IMR-90 (cell line): ENCODE results near the gene ZC3H15. TPM values are rescaled to one million over a fixed set of nuclear protein-coding genes. Genes with fewer than 3 reads are reported as not detected.

Source experiments
- ATAC-seq: fragments of 200-7000 bp; cut with Tn5 transposase; 2 replicates; pipeline ENCODE4 v1.9.1; 2020; ENCODE audit warnings: low read depth, mild to moderate bottlenecking, moderate library complexity
- BruUV-seq: library from RNA; stranded (reverse); fragments of 400-500 nt; replicated peaks from 2 replicates; lab custom pipeline; 2021; lab: Mats Ljungman, UMichigan
- CTCF ChIA-PET: fragments of 300-600 bp; formaldehyde crosslinking; extraction: SDS; loops from one replicate; lab custom pipeline; 2021; ENCODE audit warnings: antibody characterized with exemption; lab: Yijun Ruan, JAX
- POLR2A ChIA-PET: fragments of 300-600 bp; sonication (Branson Sonifier 250); formaldehyde crosslinking; loops from one replicate; lab custom pipeline; 2022; ENCODE audit warnings: antibody characterized with exemption; ENCODE audit not compliant: unreplicated experiment; lab: Charles Lee
- DNase-seq: peaks from one replicate; pipeline ENCODE4 v3.0.0; 2013
- H2AFZ ChIP-seq: replicated peaks from 2 replicates; pipeline ENCODE3; 2013; ENCODE audit warnings: low read length, mild to moderate bottlenecking; ENCODE audit not compliant: poor library complexity
- H2AK5ac ChIP-seq: 2 replicates; pipeline ENCODE4 v1.6.1; 2013; ENCODE audit warnings: low read depth, low read length, inconsistent platforms
- H2AK9ac ChIP-seq: replicated peaks from 2 replicates; pipeline ENCODE3; 2013; ENCODE audit warnings: mild to moderate bottlenecking, low read depth, low read length, moderate library complexity; ENCODE audit not compliant: poor library complexity
- H2BK120ac ChIP-seq: 2 replicates; pipeline ENCODE4 v1.6.1; 2013; ENCODE audit warnings: low read depth, low read length, inconsistent platforms
- H2BK15ac ChIP-seq: 3 replicates; pipeline ENCODE4 v1.6.1; 2013; ENCODE audit warnings: low read depth, low read length, inconsistent platforms
- H2BK20ac ChIP-seq: 2 replicates; pipeline ENCODE4 v1.6.1; 2013; ENCODE audit warnings: low read depth, mild to moderate bottlenecking, inconsistent platforms, low read length, moderate library complexity
- H2BK5ac ChIP-seq: 2 replicates; pipeline ENCODE4 v1.6.1; 2013; ENCODE audit warnings: mild to moderate bottlenecking, low read depth, low read length, inconsistent platforms; ENCODE audit not compliant: poor library complexity, severe bottlenecking
- H3K14ac ChIP-seq: replicated peaks from 2 replicates; pipeline ENCODE4 v1.6.1; 2013; ENCODE audit warnings: low read depth, low read length, inconsistent platforms
- H3K18ac ChIP-seq: 2 replicates; pipeline ENCODE4 v1.6.1; 2013; ENCODE audit warnings: low read depth, low read length, control low read depth
- H3K23ac ChIP-seq: 2 replicates; pipeline ENCODE4 v1.6.1; 2013; ENCODE audit warnings: low read depth, low read length, inconsistent platforms
- H3K27ac ChIP-seq: 2 replicates; pipeline ENCODE4 v1.5.1; 2013; ENCODE audit warnings: mild to moderate bottlenecking, control low read depth, low read length; ENCODE audit not compliant: insufficient read depth
- H3K27me3 ChIP-seq: 2 replicates; pipeline ENCODE4 v1.6.1; 2013; ENCODE audit warnings: low read length; ENCODE audit not compliant: control insufficient read depth, insufficient read depth
- H3K36me3 ChIP-seq: 2 replicates; pipeline ENCODE4 v1.6.1; 2013; ENCODE audit warnings: low read length, mixed read lengths; ENCODE audit not compliant: control insufficient read depth, insufficient read depth
- H3K4ac ChIP-seq: 2 replicates; pipeline ENCODE4 v1.6.1; 2013; ENCODE audit warnings: low read depth, low read length, inconsistent platforms
- H3K4me1 ChIP-seq: 2 replicates; pipeline ENCODE4 v1.6.1; 2013; ENCODE audit warnings: low read length, mixed read lengths; ENCODE audit not compliant: control insufficient read depth, insufficient read depth
- H3K4me2 ChIP-seq: 2 replicates; pipeline ENCODE4 v1.6.1; 2013; ENCODE audit warnings: low read depth, mild to moderate bottlenecking, control low read depth, low read length, moderate library complexity
- H3K4me3 ChIP-seq: 2 replicates; pipeline ENCODE4 v1.5.1; 2013; ENCODE audit warnings: low read depth, mild to moderate bottlenecking, control low read depth, low read length, moderate library complexity; ENCODE audit not compliant: insufficient read depth
- H3K56ac ChIP-seq: 2 replicates; pipeline ENCODE4 v1.6.1; 2013; ENCODE audit warnings: low read length, inconsistent platforms; ENCODE audit not compliant: insufficient read depth; ENCODE audit errors: extremely low read depth
- H3K79me1 ChIP-seq, 2 experiments: 2 replicates each; pipeline ENCODE4 v1.6.1; 2013; ENCODE audit warnings: low read length in 2 of 2, inconsistent platforms in 1 of 2, low read depth in 1 of 2
- H3K9ac ChIP-seq: 2 replicates; pipeline ENCODE4 v1.6.1; 2013; ENCODE audit warnings: low read depth, low read length, control low read depth
- H3K9me1 ChIP-seq: 2 replicates; pipeline ENCODE4 v1.6.1; 2013; ENCODE audit warnings: low read length, inconsistent platforms; ENCODE audit not compliant: insufficient read depth
- H3K9me3 ChIP-seq: 2 replicates; pipeline ENCODE4 v1.6.1; 2013; ENCODE audit warnings: low read length; ENCODE audit not compliant: control insufficient read depth, insufficient read depth
- H4K20me1 ChIP-seq: 2 replicates; pipeline ENCODE4 v1.6.1; 2013; ENCODE audit warnings: low read length, inconsistent platforms; ENCODE audit not compliant: insufficient read depth
- H4K5ac ChIP-seq: 2 replicates; pipeline ENCODE4 v1.6.1; 2013; ENCODE audit warnings: mild to moderate bottlenecking, low read depth, low read length, control low read depth
- H4K8ac ChIP-seq, 2 experiments: 2 replicates each; pipeline ENCODE4 v1.6.1; 2013; ENCODE audit warnings: low read depth in 2 of 2, low read length in 2 of 2, control low read depth in 1 of 2, inconsistent platforms in 1 of 2
- H4K91ac ChIP-seq: 2 replicates; pipeline ENCODE4 v1.6.1; 2013; ENCODE audit warnings: low read depth, low read length, inconsistent platforms; ENCODE audit not compliant: insufficient read depth
- BHLHE40 ChIP-seq: fragments of 150-350 bp; IDR thresholded peaks from 2 replicates; pipeline ENCODE4 v1.6.1; 2016; ENCODE audit warnings: mild to moderate bottlenecking, low read depth, low read length
- CEBPB ChIP-seq: IDR thresholded peaks from 2 replicates; pipeline ENCODE4 v1.6.1; 2012; ENCODE audit warnings: low read depth, low read length, improper control_type of control experiment
- CHD1 ChIP-seq: IDR thresholded peaks from 2 replicates; pipeline ENCODE4 v1.6.1; 2012; ENCODE audit warnings: low read depth, low read length, improper control_type of control experiment
- CTCF ChIP-seq: conservative IDR thresholded peaks from 2 replicates; pipeline ENCODE4 v1.5.1; 2012; ENCODE audit warnings: mild to moderate bottlenecking, low read depth, low read length, improper control_type of control experiment
- ELK1 ChIP-seq: fragments of 150-350 bp; IDR thresholded peaks from 2 replicates; pipeline ENCODE4 v1.6.1; 2016; ENCODE audit warnings: low read depth, mild to moderate bottlenecking, low read length, moderate library complexity, borderline replicate concordance
- FOS ChIP-seq: fragments of 150-350 bp; IDR thresholded peaks from 2 replicates; pipeline ENCODE4 v1.6.1; 2016; ENCODE audit warnings: low read depth, low read length
- MAFK ChIP-seq: IDR thresholded peaks from 2 replicates; pipeline ENCODE4 v1.6.1; 2012; ENCODE audit warnings: low read depth, low read length, improper control_type of control experiment
- MAZ ChIP-seq: IDR thresholded peaks from 2 replicates; pipeline ENCODE4 v1.6.1; 2012; ENCODE audit warnings: low read depth, mild to moderate bottlenecking, low read length, improper control_type of control experiment, moderate library complexity, borderline replicate concordance
- MXI1 ChIP-seq: IDR thresholded peaks from 2 replicates; pipeline ENCODE4 v1.6.1; 2012; ENCODE audit warnings: low read depth, mild to moderate bottlenecking, low read length, moderate library complexity, borderline replicate concordance
- NFE2L2 ChIP-seq: fragments of 150-350 bp; IDR thresholded peaks from 2 replicates; pipeline ENCODE4 v1.6.1; 2016; ENCODE audit warnings: low read depth, mild to moderate bottlenecking, low read length
- POLR2A ChIP-seq: IDR thresholded peaks from 2 replicates; pipeline ENCODE4 v1.6.1; 2012; ENCODE audit warnings: mild to moderate bottlenecking, low read depth, low read length
- RAD21 ChIP-seq: IDR thresholded peaks from 2 replicates; pipeline ENCODE4 v1.6.1; 2012; ENCODE audit warnings: low read length, improper control_type of control experiment
- RCOR1 ChIP-seq: IDR thresholded peaks from 2 replicates; pipeline ENCODE4 v1.6.1; 2012; ENCODE audit warnings: mild to moderate bottlenecking, low read length, improper control_type of control experiment; ENCODE audit not compliant: insufficient replicate concordance
- RFX5 ChIP-seq: IDR thresholded peaks from 2 replicates; pipeline ENCODE4 v1.8.0; 2012; ENCODE audit warnings: low read depth, mild to moderate bottlenecking, low read length, moderate library complexity
- SMC3 ChIP-seq: fragments of 150-350 bp; IDR thresholded peaks from 2 replicates; pipeline ENCODE4 v1.6.1; 2016; ENCODE audit warnings: low read depth, mild to moderate bottlenecking, antibody characterized with exemption, low read length, moderate library complexity
- USF2 ChIP-seq: fragments of 150-350 bp; IDR thresholded peaks from 2 replicates; pipeline ENCODE4 v1.6.1; 2017; ENCODE audit warnings: mild to moderate bottlenecking, antibody characterized with exemption, low read length, low read depth
- dilution Hi-C: fragments of 300-500 bp; cut with HindIII; formaldehyde crosslinking; loops from one replicate; pipeline ENCODE4 v1.14.3; 2018; ENCODE audit warnings: low sequenced_read_pairs; ENCODE audit not compliant: unreplicated experiment
- in situ Hi-C: fragments of 300-500 bp; cut with MboI; formaldehyde crosslinking; loops from 3 replicates; pipeline ENCODE4 v1.14.3; 2019; ENCODE audit warnings: low sequenced_read_pairs, inconsistent platforms, mixed read lengths
- intact Hi-C: fragments of 100-400 bp; cut with micrococcal nuclease; formaldehyde crosslinking; loops from 2 replicates; pipeline ENCODE4 v1.10.0; 2022
- polyA plus RNA-seq, 3 experiments: library from polyadenylated mRNA; depleted of rRNA; stranded (reverse); fragments of >200 nt; gene quantifications; 2 replicates each; pipeline ENCODE4 v1.2.3, GENCODE V29; 2012; ENCODE audit warnings: low replicate concordance in 1 of 3
- total RNA-seq: library from RNA; depleted of rRNA; stranded (reverse); fragments of >200 nt; gene quantifications from 2 replicates; pipeline ENCODE4 v1.2.3, GENCODE V29; 2012

Gene ZC3H15
- total and polyA plus RNA-seq, 2 of the 4 experiments (the other 2 are of a cell fraction) = 22.9 to 47.4 TPM

- H3K27ac ChIP-seq = no peak overlapping the region
- H3K27me3 ChIP-seq = no peaks in the 10 kb centered on the region; the same call in 1 of the 2 replicates
- no peak overlapping the region for H3K23ac ChIP-seq
- no peak for TF ChIP-seq MAZ
- TF ChIP-seq FOS = no peak
- TF ChIP-seq NFE2L2 = no peak
- TF ChIP-seq RFX5 = no peak
- TF ChIP-seq MXI1 = no peak
- TF ChIP-seq USF2 = no peak
- no peak for TF ChIP-seq POLR2A
- TF ChIP-seq CTCF = no peak
- no peak for TF ChIP-seq BHLHE40
- TF ChIP-seq ELK1 = no peak
- TF ChIP-seq RCOR1 = no peak
- no peak for TF ChIP-seq RAD21
- no peak for TF ChIP-seq SMC3
- TF ChIP-seq CEBPB = no peak
- no peak for TF ChIP-seq CHD1
- no peak for TF ChIP-seq MAFK
- DNase-seq (no peak), ATAC-seq (no peak)
- H3K9ac ChIP-seq = no peak overlapping the region
- H2BK5ac ChIP-seq = no peak overlapping the region
- no peak overlapping the region for H2AK9ac ChIP-seq
- dilution Hi-C loops = no loop called here
- no peaks in the 10 kb centered on the region for H3K9me1 ChIP-seq
- no peaks in the 10 kb centered on the region for H4K20me1 ChIP-seq
- H3K4me1 ChIP-seq = no peaks in the 10 kb centered on the region
- H2BK20ac ChIP-seq = no peak overlapping the region
- no peak overlapping the region for H2BK120ac ChIP-seq
- CTCF ChIA-PET = interaction anchor here (0.9 kb wide), 1 partner anchor 30 kb away, joined by 3 read pairs; the partner anchor contains the start of gene ZC3H15
- H4K8ac ChIP-seq = no peak overlapping the region
- H3K36me3 ChIP-seq = no peaks in the 10 kb centered on the region
- H3K4me3 ChIP-seq = no peak overlapping the region
- no peak overlapping the region for H3K14ac ChIP-seq
- H3K18ac ChIP-seq = no peak overlapping the region
- no TSS peak for BruUV-seq
- POLR2A ChIA-PET = no interaction called here
- H4K5ac ChIP-seq = no peak overlapping the region
- intact Hi-C loops = no loop called here
- no peak overlapping the region for H3K4ac ChIP-seq
- in situ Hi-C loops = no loop called here
- no peak overlapping the region for H3K4me2 ChIP-seq
- H3K56ac ChIP-seq = no peak overlapping the region
- no peak overlapping the region for H2BK15ac ChIP-seq
- no peak overlapping the region for H4K91ac ChIP-seq
- H2AFZ ChIP-seq = no peak overlapping the region
- no peaks in the 10 kb centered on the region for H3K79me1 ChIP-seq
- H2AK5ac ChIP-seq = no peak overlapping the region
- no peaks in the 10 kb centered on the region for H3K9me3 ChIP-seq
Measured at GRCh38 chr2:186455613-186456012, 30.4 kb upstream of the ZC3H15 start.
